Chondrocyte (in vitro differentiated cells): Measurements from ENCODE around the gene CENPT. TPM values are rescaled to one million over a fixed set of nuclear protein-coding genes. Genes with fewer than 3 reads are reported as not detected.

ENCODE experiments used
- total RNA-seq: library from RNA; stranded (reverse); gene quantifications from 3 replicates; pipeline ENCODE4 v1.2.1, GENCODE V29; 2021

The CENPT gene
- total RNA-seq, 1 donor from 2014 or later, result 50.5 TPM

Other genes starting within 250 kb of the CENPT start
- gene CARMIL2, start 202.5 kb downstream of the CENPT start, total RNA-seq, result 0.97 to 1.8 TPM (median 1.5 TPM) in 3 replicates
- 16.2 to 18.0 TPM (median 17.2 TPM) in 3 replicates for gene ACD, start 187.4 kb downstream of the CENPT start, total RNA-seq
- gene PARD6A, start 186.7 kb downstream of the CENPT start, total RNA-seq, result 2.5 to 3.5 TPM (median 3.3 TPM) in 3 replicates
- gene ENKD1, start 180.9 kb downstream of the CENPT start, total RNA-seq, result 6.2 to 9.2 TPM (median 6.4 TPM) in 3 replicates
- gene C16orf86, start 180.9 kb downstream of the CENPT start, total RNA-seq, result 0.82 to 3.1 TPM (median 0.85 TPM) in 3 replicates
- gene GFOD2, start 128.4 kb downstream of the CENPT start, total RNA-seq, result 14.4 to 22.4 TPM (median 16.3 TPM) in 3 replicates
- gene RANBP10, start 41.1 kb downstream of the CENPT start, total RNA-seq, result 13.4 to 16.8 TPM (median 14.4 TPM) in 3 replicates
- gene TSNAXIP1, start 40.8 kb downstream of the CENPT start, total RNA-seq, result 1.8 to 3.1 TPM (median 2.3 TPM) in 3 replicates
- 25.3 to 26.3 TPM (median 25.7 TPM) in 3 replicates for gene THAP11, start 5.4 kb downstream of the CENPT start, total RNA-seq
- gene NUTF2, start 760 bp downstream of the CENPT start, total RNA-seq, result 131 to 147 TPM (median 135 TPM) in 3 replicates
- 67.6 to 77.2 TPM (median 67.9 TPM) in 3 replicates for gene EDC4, start 25.4 kb upstream of the CENPT start, total RNA-seq
- 0.57 TPM in 1 of 3 replicates, not detected in the others for gene NRN1L, start 37.2 kb upstream of the CENPT start, total RNA-seq
- gene PSKH1, start 45.6 kb upstream of the CENPT start, total RNA-seq, result 33.1 to 38.9 TPM (median 35.9 TPM) in 3 replicates
- not detected in 3 replicates for gene CTRL, start 84.2 kb upstream of the CENPT start, total RNA-seq
- 30.1 to 43.2 TPM (median 33.9 TPM) in 3 replicates for gene PSMB10, start 89.2 kb upstream of the CENPT start, total RNA-seq
- 35.8 to 43.1 TPM (median 38.2 TPM) in 3 replicates for gene LCAT, start 96.4 kb upstream of the CENPT start, total RNA-seq
- 117 to 138 TPM (median 132 TPM) in 3 replicates for gene SLC12A4, start 120.9 kb upstream of the CENPT start, total RNA-seq
- not detected in 3 replicates for gene DPEP3, start 132.8 kb upstream of the CENPT start, total RNA-seq
- gene DPEP2, start 151.8 kb upstream of the CENPT start, total RNA-seq, result not detected in 3 replicates
- not detected in 3 replicates for gene DPEP2NB, start 168.2 kb upstream of the CENPT start, total RNA-seq
- 5.8 to 6.7 TPM (median 6.6 TPM) in 3 replicates for gene DDX28, start 175.5 kb upstream of the CENPT start, total RNA-seq
- gene DUS2, start 175.6 kb upstream of the CENPT start, total RNA-seq, result 12.2 to 15.9 TPM (median 12.7 TPM) in 3 replicates
- 32.2 to 38.0 TPM (median 37.7 TPM) in 3 replicates for gene NFATC3, start 237.7 kb upstream of the CENPT start, total RNA-seq